Mesothelial cell of epicardium (in vitro differentiated cells): Measurements from ENCODE around the gene NLRP13. TPM values are rescaled to one million over a fixed set of nuclear protein-coding genes. Genes with fewer than 3 reads are reported as not detected.

ENCODE experiments used
- DNase-seq, 2 experiments: peaks; one replicate each; pipeline ENCODE4 v3.0.0; 2021; ENCODE audit warnings: low spot score in 2 of 2; ENCODE audit not compliant: unreplicated experiment in 2 of 2
- H3K27ac Mint-ChIP-seq: 2 replicates; pipeline ENCODE4 v1.8.0; 2021; ENCODE audit warnings: mixed read lengths
- H3K27me3 Mint-ChIP-seq: 2 replicates; pipeline ENCODE4 v1.8.0; 2021; ENCODE audit warnings: low read depth, mixed read lengths
- H3K36me3 Mint-ChIP-seq: 2 replicates; pipeline ENCODE4 v1.8.0; 2021; ENCODE audit warnings: mixed read lengths
- H3K4me1 Mint-ChIP-seq: 2 replicates; pipeline ENCODE4 v1.8.0; 2021; ENCODE audit warnings: mixed read lengths
- H3K4me3 Mint-ChIP-seq: 2 replicates; pipeline ENCODE4 v1.8.0; 2021; ENCODE audit warnings: mild to moderate bottlenecking, moderate library complexity, mixed read lengths
- H3K9me3 Mint-ChIP-seq: 2 replicates; pipeline ENCODE4 v1.8.0; 2021; ENCODE audit warnings: mixed read lengths
- CTCF ChIP-seq: fragments of 200-600 bp; sonication (generic); IDR thresholded peaks from one replicate; pipeline ENCODE4 v1.5.0; 2021; ENCODE audit warnings: antibody characterized with exemption; ENCODE audit not compliant: unreplicated experiment
- total RNA-seq: library from RNA; stranded (reverse); gene quantifications from 3 replicates; pipeline ENCODE4 v1.2.1, GENCODE V29; 2021

Gene NLRP13
- total RNA-seq, 1 donor from 2014 or later, result not detected

- Mint-ChIP-seq H3K27ac (no peak overlapping the region), H3K36me3 (peaks cover 7% of the 10 kb centered on the region), H3K9me3 (peaks cover 57% of the 10 kb centered on the region), H3K27me3 (no peaks in the 10 kb centered on the region), H3K4me1 (no peaks in the 10 kb centered on the region), H3K4me3 (no peak overlapping the region)
- TF ChIP-seq CTCF, result no peak
- DNase-seq, result no peak
These were observed 30.6 kb downstream of the NLRP13 start for GRCh38 chr19:55901369-55902079.

GRCh38 chr19:55898911-55899310 is 33.2 kb downstream of the NLRP13 start:
- H3K27me3 Mint-ChIP-seq, result no peaks in the 10 kb centered on the region
- peaks cover 55% of the 10 kb centered on the region for H3K9me3 Mint-ChIP-seq
- no peaks in the 10 kb centered on the region for H3K4me1 Mint-ChIP-seq
- H3K27ac Mint-ChIP-seq, result no peak overlapping the region
- no peak for TF ChIP-seq CTCF
- no peak overlapping the region for H3K4me3 Mint-ChIP-seq
- peaks cover 7% of the 10 kb centered on the region for H3K36me3 Mint-ChIP-seq
- DNase-seq, result no peak

- H3K4me3 Mint-ChIP-seq, result no peak overlapping the region
- H3K4me1 Mint-ChIP-seq, result no peaks in the 10 kb centered on the region
- no peaks in the 10 kb centered on the region for H3K27me3 Mint-ChIP-seq
- peaks cover 2% of the 10 kb centered on the region for H3K36me3 Mint-ChIP-seq
- peaks cover 61% of the 10 kb centered on the region for H3K9me3 Mint-ChIP-seq
- DNase-seq, result no peak
- H3K27ac Mint-ChIP-seq, result no peak overlapping the region
- TF ChIP-seq CTCF, result no peak
These were observed 49.5 kb downstream of the NLRP13 start for GRCh38 chr19:55882626-55883025.

GRCh38 chr19:55877211-55877610 is 54.9 kb downstream of the NLRP13 start:
- no peak for TF ChIP-seq CTCF
- Mint-ChIP-seq H3K4me1 (no peaks in the 10 kb centered on the region), H3K4me3 (no peak overlapping the region), H3K27me3 (no peaks in the 10 kb centered on the region), H3K36me3 (peaks cover 5% of the 10 kb centered on the region), H3K27ac (no peak overlapping the region), H3K9me3 (peaks cover 64% of the 10 kb centered on the region)
- DNase-seq, result no peak

DNA sequence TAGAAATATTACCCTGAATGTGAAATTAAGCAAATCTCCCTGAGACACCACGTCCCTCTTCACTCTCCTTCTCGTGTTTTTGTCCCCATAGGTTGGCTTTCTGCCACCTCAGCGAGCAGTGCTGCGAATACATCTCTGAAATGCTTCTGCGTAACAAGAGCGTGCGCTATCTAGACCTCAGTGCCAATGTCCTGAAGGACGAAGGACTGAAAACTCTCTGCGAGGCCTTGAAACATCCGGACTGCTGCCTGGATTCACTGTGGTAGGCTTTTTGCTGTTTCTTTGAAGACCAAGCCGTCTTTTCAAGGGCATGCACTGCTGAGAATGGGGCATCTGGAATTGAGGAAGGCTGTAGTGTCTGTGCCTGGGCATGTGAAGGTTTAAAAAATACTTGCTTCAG is 61.4 kb downstream of the NLRP13 start:
- DNase-seq, result no peak
- Mint-ChIP-seq H3K4me1 (no peaks in the 10 kb centered on the region), H3K9me3 (peaks cover 55% of the 10 kb centered on the region), H3K27ac (no peak overlapping the region), H3K4me3 (no peak overlapping the region), H3K36me3 (peaks cover 15% of the 10 kb centered on the region), H3K27me3 (no peaks in the 10 kb centered on the region)
- TF ChIP-seq CTCF, result no peak
